ENCODE measurements around the gene SLC6A6.

DNA sequence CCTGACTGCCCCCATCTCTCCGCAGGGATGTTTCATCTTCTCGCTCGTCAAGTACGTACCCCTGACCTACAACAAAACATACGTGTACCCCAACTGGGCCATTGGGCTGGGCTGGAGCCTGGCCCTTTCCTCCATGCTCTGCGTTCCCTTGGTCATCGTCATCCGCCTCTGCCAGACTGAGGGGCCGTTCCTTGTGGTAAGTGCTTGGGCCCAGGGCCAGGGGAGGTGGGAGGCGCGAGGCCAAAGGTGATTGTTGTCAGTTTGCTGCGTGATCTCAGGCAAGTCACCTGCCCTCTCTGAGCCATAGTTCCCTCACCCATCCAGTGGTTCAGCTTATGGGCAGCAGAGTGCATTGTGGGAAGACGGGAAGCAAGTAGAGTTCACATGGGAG, 79.2 kb downstream of the SLC6A6 start:
- TF ChIP-seq, protein P1, sequence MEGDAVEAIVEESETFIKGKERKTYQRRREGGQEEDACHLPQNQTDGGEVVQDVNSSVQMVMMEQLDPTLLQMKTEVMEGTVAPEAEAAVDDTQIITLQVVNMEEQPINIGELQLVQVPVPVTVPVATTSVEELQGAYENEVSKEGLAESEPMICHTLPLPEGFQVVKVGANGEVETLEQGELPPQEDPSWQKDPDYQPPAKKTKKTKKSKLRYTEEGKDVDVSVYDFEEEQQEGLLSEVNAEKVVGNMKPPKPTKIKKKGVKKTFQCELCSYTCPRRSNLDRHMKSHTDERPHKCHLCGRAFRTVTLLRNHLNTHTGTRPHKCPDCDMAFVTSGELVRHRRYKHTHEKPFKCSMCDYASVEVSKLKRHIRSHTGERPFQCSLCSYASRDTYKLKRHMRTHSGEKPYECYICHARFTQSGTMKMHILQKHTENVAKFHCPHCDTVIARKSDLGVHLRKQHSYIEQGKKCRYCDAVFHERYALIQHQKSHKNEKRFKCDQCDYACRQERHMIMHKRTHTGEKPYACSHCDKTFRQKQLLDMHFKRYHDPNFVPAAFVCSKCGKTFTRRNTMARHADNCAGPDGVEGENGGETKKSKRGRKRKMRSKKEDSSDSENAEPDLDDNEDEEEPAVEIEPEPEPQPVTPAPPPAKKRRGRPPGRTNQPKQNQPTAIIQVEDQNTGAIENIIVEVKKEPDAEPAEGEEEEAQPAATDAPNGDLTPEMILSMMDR (IDR thresholded peaks at IDR 0.05; ENCODE audit: insufficient read depth, low read depth, low read length), result no peak
- TF ChIP-seq EZH2 (IDR thresholded peaks at IDR 0.05; ENCODE audit: insufficient read depth, low read length), result no peak

All from astrocyte (in vitro differentiated cells and primary cell).